ACC112 (cell line): Measurements from ENCODE around the gene C6orf89.
A peak's percentile ranks its signal among the peaks of the same experiment; 100 is the strongest.
"Not testable (repeated sequence)": the region's sequence is repeated elsewhere in the genome, so short reads cannot be mapped to it uniquely, and the experiment has no call there.

ENCODE experiments used
- H2AFZ ChIP-seq: fragments of 200-600 bp; sonication (generic); one replicate; pipeline ENCODE4 v1.6.0; 2017; ENCODE audit warnings: antibody characterized with exemption, low read length; ENCODE audit not compliant: unreplicated experiment
- H3K27ac ChIP-seq: fragments of 200-600 bp; sonication (generic); 2 replicates; pipeline ENCODE4 v1.5.1; 2014; ENCODE audit warnings: low read depth, mild to moderate bottlenecking, antibody characterized with exemption, low read length, moderate library complexity
- H3K27me3 ChIP-seq: fragments of 200-600 bp; sonication (generic); 2 replicates; pipeline ENCODE4 v1.6.1; 2014; ENCODE audit warnings: mild to moderate bottlenecking, antibody characterized with exemption, low read length, moderate library complexity, mixed read lengths; ENCODE audit not compliant: insufficient read depth
- H3K36me3 ChIP-seq: fragments of 200-600 bp; sonication (generic); 2 replicates; pipeline ENCODE4 v1.6.1; 2016; ENCODE audit warnings: mild to moderate bottlenecking, antibody characterized with exemption, low read length, moderate library complexity, mixed read lengths; ENCODE audit not compliant: insufficient read depth
- H3K4me1 ChIP-seq: fragments of 200-600 bp; sonication (generic); one replicate; pipeline ENCODE4 v1.6.1; 2016; ENCODE audit warnings: low read length, mixed read lengths; ENCODE audit not compliant: insufficient read depth, unreplicated experiment, control insufficient read depth
- H3K4me3 ChIP-seq: fragments of 200-600 bp; sonication (generic); 2 replicates; pipeline ENCODE4 v1.5.1; 2014; ENCODE audit warnings: mild to moderate bottlenecking, low read depth, low read length
- H3K79me2 ChIP-seq: fragments of 200-600 bp; sonication (generic); one replicate; pipeline ENCODE4 v1.6.0; 2016; ENCODE audit warnings: low read length; ENCODE audit not compliant: control insufficient read depth, unreplicated experiment, insufficient read depth

Gene C6orf89

DNA sequence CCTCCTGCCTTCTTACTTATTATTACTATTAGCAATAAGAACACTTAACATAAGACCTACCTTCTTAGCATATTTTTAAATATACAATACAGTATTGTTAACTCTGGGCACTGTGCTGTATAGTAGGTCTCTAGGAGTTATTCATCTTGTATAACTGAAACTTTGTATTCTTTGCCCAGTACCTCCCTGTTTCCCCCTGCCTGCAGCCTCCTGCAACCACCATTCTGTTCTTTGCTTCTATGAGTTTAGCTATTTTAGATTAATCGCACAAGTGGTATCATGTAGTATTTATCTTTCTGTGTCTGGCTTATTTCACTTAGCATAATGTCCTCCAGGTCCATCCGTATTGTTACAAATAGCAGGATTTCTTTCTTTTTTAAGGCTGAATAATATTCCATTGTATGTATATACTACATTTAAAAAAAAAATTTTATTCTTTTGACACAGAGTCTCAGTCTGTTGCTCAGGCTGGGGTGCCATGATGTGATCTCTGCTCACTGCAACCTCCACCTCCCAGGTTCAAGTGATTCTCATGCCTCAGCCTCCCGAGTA lies 4.4 kb downstream of the C6orf89 start:
- no peak overlapping the region for H3K27ac ChIP-seq
- H3K4me3 ChIP-seq: no peak overlapping the region
- peaks cover 7% of the 10 kb centered on the region; the same call in 1 of the 2 replicates for H3K36me3 ChIP-seq
- H3K27me3 ChIP-seq: no peaks in the 10 kb centered on the region
- H3K4me1 ChIP-seq: peaks cover 18% of the 10 kb centered on the region
- no peak overlapping the region for H2AFZ ChIP-seq
- peaks cover 46% of the 10 kb centered on the region for H3K79me2 ChIP-seq

DNA sequence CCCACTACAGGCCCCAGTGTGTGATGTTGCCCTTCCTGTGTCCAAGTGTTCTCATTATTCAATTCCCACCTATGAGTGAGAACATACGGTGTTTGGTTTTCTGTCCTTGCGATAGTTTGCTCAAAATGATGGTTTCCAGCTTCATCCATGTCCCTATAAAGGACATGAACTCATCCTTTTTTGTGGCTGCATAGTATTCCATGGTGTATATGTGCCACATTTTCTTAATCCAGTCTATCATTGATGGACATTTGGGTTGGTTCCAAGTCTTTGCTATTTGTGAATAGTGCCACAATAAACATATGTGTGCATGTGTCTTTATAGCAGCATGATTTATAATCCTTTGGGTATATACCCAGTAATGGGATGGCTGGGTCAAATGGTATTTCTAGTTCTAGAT lies 5.4 kb downstream of the C6orf89 start:
- peaks cover 10% of the 10 kb centered on the region; the same call in 1 of the 2 replicates for H3K36me3 ChIP-seq
- not testable (repeated sequence) for H3K27me3 ChIP-seq, H3K4me3 ChIP-seq, H3K27ac ChIP-seq, H2AFZ ChIP-seq
- peaks cover 49% of the 10 kb centered on the region for H3K79me2 ChIP-seq
- H3K4me1 ChIP-seq: peaks cover 18% of the 10 kb centered on the region

DNA sequence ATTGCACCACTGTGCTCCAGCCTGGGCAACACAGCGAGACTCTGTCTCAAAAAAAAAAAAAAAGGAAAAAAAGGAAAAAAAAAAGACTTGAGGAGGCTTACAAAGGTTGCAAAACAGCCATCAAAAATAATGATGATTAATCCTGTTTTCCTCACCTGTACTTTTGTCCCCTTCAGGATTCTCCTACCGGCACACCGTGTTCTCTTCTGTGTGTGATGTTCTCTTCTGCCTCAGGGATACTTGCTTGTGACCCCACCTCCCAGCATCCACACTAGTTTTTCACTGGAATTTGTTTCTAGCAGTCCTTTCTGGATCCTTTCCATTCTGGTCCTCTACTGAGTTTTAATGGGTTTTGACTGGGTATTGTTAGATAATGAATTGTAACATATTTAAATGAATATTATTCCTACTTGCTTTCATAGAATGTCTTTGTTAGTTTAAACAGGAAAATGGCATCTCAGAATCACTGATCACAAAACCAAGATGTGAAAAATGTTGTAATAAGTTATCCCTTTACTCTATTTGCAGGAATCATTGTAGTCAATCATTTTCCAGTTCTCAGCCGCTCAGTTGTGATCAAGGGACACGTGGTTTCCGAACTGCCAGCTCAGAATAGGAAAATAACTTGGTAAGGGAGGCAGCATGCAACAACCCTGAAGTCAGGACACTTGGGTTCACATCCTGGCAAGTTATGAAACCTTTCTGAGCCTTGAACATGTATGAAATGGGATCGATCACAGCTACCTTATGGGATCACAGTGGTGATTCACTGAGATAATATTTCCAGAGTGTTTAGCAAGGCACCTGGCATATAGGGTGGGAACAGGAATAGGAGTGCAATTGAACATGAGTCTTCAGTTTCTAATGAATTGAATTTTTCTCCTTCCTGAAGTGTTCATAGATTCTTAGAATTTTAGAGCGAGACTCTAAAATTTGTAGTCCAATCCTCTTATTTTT lies 8.5 kb downstream of the C6orf89 start:
- Histone ChIP-seq H3K27ac (no peak overlapping the region), H3K27me3 (no peaks in the 10 kb centered on the region), H3K79me2 (peaks cover 21% of the 10 kb centered on the region)

GRCh38 chr6:36897609-36898008 lies 11.9 kb downstream of the C6orf89 start:
- peaks cover 6% of the 10 kb centered on the region for H3K79me2 ChIP-seq
- H3K36me3 ChIP-seq: peaks cover 18% of the 10 kb centered on the region
- H3K4me3 ChIP-seq: no peak overlapping the region
- H3K4me1 ChIP-seq: peaks cover 7% of the 10 kb centered on the region
- no peaks in the 10 kb centered on the region for H3K27me3 ChIP-seq
- H3K27ac ChIP-seq: no peak overlapping the region
- no peak overlapping the region for H2AFZ ChIP-seq

More for the DNA sequence above, 8.5 kb downstream of the C6orf89 start:
- H3K4me1 ChIP-seq: peaks cover 7% of the 10 kb centered on the region
- H3K4me3 ChIP-seq: no peak overlapping the region
- peaks cover 10% of the 10 kb centered on the region; the same call in 1 of the 2 replicates for H3K36me3 ChIP-seq
- no peak overlapping the region for H2AFZ ChIP-seq

DNA sequence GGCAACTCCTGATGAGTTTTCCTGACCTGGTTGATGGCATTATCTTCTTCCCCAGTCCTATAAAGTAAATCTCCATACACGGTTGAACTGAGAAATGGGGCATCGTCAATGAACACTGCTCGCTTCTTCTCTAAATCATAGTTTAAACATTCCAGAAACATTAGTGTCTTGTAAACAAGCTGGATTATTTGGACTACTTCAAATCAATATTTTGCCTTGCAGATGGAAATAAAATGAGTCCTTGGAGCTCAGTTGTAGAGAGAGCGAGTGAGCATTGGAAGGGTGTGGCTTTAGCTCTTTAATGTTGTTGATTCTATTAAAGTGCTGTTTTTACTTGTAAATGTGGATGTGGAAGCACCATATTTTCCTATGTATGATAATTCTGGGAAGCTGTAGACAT lies 18.4 kb downstream of the C6orf89 start:
- Histone ChIP-seq H3K4me3 (no peak overlapping the region), H2AFZ (no peak overlapping the region), H3K79me2 (no peaks in the 10 kb centered on the region), H3K27ac (no peak overlapping the region), H3K36me3 (peaks cover 19% of the 10 kb centered on the region; the same call in 1 of the 2 replicates), H3K4me1 (no peaks in the 10 kb centered on the region), H3K27me3 (no peaks in the 10 kb centered on the region)

- H3K4me3 ChIP-seq: no peak overlapping the region
- H3K4me1 ChIP-seq: no peaks in the 10 kb centered on the region
- no peak overlapping the region for H3K27ac ChIP-seq
- H2AFZ ChIP-seq: no peak overlapping the region
- H3K27me3 ChIP-seq: no peaks in the 10 kb centered on the region
- H3K36me3 ChIP-seq: peaks cover 19% of the 10 kb centered on the region; the same call in 1 of the 2 replicates
- no peaks in the 10 kb centered on the region for H3K79me2 ChIP-seq
Measured at GRCh38 chr6:36904851-36905393, 19.2 kb downstream of the C6orf89 start.

GRCh38 chr6:36906539-36907325 lies 21.0 kb downstream of the C6orf89 start:
- Histone ChIP-seq H3K4me3 (no peak overlapping the region), H3K36me3 (peaks cover 19% of the 10 kb centered on the region; the same call in 1 of the 2 replicates), H3K27ac (no peak overlapping the region), H3K27me3 (no peaks in the 10 kb centered on the region), H3K79me2 (no peaks in the 10 kb centered on the region), H2AFZ (no peak overlapping the region), H3K4me1 (peaks cover 3% of the 10 kb centered on the region)

- Histone ChIP-seq H3K79me2 (no peaks in the 10 kb centered on the region), H3K36me3 (peaks cover 9% of the 10 kb centered on the region; the same call in 1 of the 2 replicates), H3K27ac (no peak overlapping the region), H3K27me3 (no peaks in the 10 kb centered on the region), H3K4me3 (no peak overlapping the region), H2AFZ (no peak overlapping the region), H3K4me1 (peaks cover 13% of the 10 kb centered on the region)
Measured at GRCh38 chr6:36907781-36908180, 22.0 kb downstream of the C6orf89 start.

DNA sequence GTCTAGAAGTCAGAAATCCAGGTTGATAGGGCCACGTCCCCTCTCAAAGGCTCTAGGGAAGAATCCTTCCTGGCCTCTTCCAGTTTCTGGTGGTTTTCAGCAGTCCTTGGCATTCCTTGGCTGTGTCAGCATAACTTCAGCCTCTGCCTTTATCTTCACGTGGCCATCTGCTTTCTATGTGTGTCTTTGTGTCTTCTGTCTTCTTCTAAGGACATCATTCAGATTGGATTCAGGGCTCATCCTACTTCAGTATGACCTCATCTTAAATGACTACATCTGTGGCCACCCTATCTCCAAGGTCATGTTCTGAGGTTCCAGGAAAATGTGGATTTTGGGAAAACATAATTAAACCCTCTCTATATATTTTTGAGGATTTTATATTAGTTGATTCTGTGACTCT lies 23.0 kb downstream of the C6orf89 start:
- Histone ChIP-seq H3K4me3 (no peak overlapping the region), H3K27me3 (no peaks in the 10 kb centered on the region), H3K79me2 (no peaks in the 10 kb centered on the region), H2AFZ (no peak overlapping the region), H3K36me3 (peaks cover 4% of the 10 kb centered on the region; the same call in 1 of the 2 replicates), H3K27ac (no peak overlapping the region), H3K4me1 (peaks cover 23% of the 10 kb centered on the region)

DNA sequence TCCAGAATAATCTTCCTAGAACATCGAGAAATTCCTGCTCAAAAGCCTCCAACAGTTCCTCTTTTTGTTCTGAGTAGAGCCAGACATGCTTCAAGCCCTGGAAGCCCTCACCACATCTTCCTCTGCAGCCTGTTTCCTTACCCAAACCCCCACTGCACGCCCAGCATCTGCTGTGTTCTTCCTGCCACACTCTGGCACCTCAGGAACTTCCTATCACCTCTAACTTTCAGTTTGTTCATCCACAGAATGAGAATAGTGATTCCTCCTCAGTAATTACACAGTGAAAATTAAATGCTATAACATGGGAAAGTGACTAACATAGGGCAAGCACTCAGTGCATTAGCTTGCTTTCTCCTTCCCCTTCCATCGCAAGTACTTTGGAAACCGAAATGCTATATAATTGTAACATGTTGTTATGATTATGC lies 26.3 kb downstream of the C6orf89 start:
- Histone ChIP-seq H3K27me3 (no peaks in the 10 kb centered on the region), H3K79me2 (no peaks in the 10 kb centered on the region), H2AFZ (no peak overlapping the region), H3K4me1 (peaks cover 29% of the 10 kb centered on the region), H3K4me3 (no peak overlapping the region), H3K27ac (peak overlapping the region; percentile 51; the same call in 1 of the 2 replicates), H3K36me3 (no peaks in the 10 kb centered on the region)
